HG02798 (cell line): Measurements from ENCODE around the gene SLC30A10.
"Not testable (repeated sequence)": the region's sequence is repeated elsewhere in the genome, so short reads cannot be mapped to it uniquely, and the experiment has no call there.

Experiments used
- ATAC-seq: cut with Tn5 transposase; IDR thresholded peaks from one replicate; pipeline ENCODE4 v1.9.1; 2021; ENCODE audit warnings: mild to moderate bottlenecking; ENCODE audit not compliant: unreplicated experiment, poor library complexity

The SLC30A10 gene

DNA sequence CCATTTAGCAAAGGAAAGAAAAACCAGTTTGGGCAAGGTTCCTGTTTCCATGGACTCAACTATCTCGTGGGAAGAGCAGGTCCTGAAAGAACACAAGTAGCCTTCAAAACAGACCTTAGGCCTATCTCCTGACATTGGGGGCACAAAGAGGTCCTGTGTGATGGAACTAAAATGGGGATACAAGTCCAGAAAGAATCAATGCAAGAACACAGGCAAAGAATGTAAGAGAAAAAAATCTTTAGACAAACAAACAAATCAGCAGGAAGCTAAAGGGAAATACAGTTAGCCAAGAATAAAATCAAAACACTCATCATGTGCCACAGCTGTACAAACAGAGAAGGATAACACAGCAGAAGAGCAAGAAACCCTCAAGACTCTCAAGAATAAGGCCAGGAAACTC, 28.2 kb downstream of the SLC30A10 start:
- no peak for ATAC-seq

DNA sequence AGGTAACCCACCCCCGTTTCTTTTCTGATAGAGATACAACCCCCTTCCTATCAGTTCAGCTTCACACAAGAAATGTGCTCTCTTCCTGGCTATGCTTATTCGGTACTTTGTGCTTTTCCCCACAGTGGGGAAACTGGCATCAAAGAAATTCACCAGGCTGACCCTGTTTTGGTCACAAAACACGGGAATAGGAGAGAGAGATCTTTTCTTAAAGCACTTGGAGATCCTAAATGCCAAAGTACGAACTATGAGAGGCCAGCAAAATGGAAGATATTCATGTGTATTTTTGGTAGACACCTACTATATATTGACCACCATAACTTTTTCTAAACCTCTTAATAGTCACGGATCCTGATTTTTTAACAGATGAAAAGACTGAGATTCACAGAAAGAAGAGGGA, 30.0 kb downstream of the SLC30A10 start:
- ATAC-seq, result no peak

DNA sequence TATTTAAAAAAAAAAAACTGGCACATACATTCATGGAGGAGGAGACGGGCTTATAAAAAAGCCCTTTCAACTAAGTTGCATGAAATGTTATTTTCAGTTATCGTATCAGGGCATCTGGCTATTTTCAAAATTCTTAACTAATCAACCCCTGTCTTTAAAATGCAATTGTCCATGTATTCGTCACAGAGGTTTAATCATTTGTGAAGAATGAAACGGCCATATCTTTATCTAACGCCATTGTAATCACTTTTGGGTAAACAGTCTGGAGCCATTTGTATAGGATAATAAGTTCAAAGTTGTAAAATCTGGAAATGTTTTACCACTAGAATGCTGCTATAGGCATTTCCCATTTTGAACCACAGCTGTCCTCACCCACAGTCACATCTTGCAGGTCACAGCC, 30.4 kb downstream of the SLC30A10 start:
- ATAC-seq, result no peak

DNA sequence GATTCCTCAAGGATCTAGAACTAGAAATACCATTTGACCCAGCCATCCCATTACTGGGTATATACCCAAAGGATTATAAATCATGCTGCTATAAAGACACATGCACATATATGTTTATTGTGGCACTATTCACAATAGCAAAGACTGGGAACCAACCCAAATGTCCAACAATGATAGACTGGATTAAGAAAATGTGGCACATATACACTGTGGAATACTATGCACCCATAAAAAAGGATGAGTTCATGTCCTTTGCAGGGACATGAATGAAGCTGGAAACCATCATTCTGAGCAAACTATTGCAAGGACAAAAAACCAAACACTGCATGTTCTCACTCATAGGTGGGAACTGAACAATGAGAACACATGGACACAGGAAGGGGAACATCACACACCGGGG, 36.1 kb downstream of the SLC30A10 start:
- ATAC-seq, result not testable (repeated sequence)

DNA sequence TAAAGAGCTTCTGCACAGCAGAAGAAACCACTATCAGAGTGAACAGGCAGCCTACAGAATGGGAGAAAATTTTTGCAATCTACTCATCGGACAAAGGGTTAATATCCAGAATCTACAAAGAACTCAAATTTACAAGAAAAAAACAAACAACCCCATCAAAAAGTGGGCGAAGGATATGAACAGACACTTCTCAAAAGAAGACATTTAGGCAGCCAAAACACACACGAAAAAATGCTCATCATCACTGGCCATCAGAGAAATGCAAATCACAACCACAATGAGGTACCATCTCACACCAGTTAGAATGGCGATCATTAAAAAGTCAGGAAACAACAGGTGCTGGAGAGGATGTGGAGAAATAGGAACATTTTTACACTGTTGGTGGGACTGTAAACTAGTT, 36.5 kb downstream of the SLC30A10 start:
- ATAC-seq, result not testable (repeated sequence)

DNA sequence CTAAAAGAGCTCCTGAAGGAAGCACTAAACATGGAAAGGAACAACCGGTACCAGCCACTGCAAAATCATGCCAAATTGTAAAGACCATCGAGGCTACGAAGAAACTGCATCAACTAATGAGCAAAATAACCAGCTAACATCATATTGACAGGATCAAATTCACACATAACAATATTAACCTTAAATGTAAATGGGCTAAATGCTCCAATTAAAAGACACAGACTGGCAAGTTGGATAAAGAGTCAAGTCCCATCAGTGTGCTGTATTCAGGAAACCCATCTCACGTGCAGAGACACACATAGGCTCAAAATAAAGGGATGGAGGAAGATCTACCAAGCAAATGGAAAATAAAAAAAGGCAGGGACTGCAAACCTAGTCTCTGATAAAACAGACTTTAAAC, 39.7 kb downstream of the SLC30A10 start:
- not testable (repeated sequence) for ATAC-seq

DNA sequence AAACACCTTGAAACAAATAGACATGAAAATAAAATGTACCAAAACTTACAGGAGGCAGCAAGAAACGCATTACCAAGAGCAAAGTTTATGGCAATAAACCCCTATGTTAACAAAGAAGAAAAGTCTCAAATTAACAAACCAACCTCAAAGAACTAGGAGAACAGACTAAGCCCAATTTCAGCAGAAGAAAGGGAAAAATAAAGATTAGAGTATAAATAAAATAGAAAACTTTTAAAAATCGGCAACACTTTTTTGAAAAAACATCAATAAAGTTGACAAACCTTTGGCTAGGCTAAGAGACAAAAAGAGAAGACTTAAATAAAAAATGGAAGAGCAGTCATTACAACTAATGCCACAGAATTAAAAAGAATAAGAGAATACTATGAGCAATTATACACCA, 42.7 kb downstream of the SLC30A10 start:
- ATAC-seq, result no peak

DNA sequence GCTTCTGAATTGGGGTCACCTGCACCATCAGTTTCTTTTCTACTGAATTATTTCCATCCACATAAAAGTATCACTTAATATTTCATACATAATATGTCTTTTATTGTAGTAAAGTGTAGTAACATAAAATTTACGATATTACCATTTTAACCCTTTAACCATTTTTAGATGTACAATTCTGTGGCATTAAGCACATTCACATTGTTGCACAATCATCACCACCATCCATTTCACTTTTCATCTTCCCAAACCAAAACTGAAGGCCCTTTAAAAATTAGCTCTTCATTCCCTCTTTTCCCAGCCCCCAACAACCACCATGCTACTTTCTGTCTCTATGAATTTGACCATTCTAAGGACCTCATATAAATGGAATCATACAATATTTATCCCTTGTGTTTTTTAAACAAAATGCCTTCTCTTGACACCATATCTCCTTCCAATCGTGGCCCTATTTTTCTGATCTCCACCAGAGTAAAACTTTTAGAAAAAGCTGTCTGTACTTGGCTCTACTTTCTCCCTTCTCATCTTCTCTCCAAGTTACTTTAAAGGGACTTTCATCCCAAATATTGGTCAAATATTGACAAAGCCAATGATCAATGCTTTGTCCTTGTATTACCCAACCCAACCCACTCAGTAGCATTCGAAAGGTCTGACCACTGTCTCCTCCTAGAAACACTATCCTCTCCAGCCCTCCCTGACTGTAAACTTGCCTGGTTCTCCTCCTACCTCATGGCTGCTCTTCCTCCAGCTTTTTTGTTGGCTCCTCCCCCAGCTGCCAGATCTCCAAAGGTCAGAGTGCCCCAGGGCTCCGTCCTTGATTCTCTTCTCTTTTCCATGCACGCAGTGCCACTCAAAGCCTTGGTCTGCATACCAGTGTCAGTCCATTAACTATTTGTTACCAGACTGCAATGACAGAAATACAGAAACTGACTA, 44.7 kb downstream of the SLC30A10 start:
- ATAC-seq, result no peak

DNA sequence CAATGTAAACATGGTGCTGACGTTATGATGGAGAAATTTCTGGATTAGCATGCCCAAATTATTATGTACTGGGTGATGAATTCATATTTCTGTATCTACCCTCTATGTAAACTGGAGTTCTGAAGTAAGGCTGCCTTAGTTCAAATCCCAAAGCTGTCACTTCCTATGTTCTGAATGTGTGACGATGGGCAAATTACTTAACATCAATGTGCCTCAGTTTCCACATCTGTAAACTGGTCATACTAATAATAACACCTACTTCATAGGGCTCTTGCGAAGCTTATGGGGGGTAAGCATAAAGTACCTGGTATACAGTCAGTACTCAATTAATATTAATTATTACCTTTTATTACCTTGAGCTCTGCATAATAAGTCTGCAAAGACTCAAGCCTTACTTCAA, 45.6 kb downstream of the SLC30A10 start:
- ATAC-seq, result no peak

DNA sequence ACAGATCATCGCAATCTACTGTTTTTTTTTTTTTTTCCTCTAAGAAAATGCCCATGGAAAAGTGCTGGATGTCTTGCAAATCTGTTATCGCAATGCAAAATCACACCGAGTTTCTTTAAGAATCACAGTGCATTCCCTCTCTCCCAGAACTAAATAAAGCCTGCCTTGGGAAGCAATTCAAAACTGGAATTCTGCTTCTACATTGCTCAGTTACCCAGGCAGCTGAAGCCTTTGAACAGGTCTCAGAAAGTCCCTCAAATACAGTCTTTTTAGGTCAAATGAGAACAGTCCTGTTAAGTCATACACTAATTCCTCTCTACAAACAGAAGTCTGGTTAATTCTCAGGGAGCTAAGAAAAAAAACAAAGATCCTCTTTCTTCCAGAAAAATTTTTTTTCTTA, 46.3 kb downstream of the SLC30A10 start:
- no peak for ATAC-seq

DNA sequence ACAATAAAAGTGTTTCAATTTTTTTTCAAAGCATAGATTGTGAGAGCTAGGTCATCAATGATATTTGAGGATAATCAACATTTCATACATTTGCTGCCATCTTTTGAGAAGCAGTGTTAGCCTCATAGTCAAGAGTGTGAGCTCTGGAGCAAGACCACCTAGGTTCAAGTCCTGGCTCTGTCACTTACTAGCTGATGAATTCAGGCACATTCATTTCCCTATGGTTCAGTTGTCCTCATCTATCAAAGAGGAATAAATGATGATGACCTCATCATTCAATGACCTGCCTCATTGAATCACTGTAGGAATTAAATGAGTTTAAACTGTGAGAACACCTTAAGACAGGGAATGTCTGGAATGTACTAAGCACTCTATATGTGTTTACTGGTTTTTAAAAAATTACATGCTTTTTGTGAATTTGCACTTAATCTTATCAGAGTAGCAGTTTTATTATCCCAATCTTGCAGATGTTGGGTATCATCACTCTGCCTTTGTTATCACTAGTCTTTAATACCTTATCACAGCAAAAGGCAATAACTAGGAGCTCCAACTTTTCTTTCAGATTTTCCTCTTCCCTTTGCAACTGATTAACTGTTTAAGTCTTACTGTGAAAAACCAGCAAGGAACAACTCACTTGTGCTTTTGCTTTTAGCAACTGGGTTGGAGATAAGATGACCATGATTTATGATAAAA, 47.4 kb downstream of the SLC30A10 start:
- ATAC-seq, result no peak

DNA sequence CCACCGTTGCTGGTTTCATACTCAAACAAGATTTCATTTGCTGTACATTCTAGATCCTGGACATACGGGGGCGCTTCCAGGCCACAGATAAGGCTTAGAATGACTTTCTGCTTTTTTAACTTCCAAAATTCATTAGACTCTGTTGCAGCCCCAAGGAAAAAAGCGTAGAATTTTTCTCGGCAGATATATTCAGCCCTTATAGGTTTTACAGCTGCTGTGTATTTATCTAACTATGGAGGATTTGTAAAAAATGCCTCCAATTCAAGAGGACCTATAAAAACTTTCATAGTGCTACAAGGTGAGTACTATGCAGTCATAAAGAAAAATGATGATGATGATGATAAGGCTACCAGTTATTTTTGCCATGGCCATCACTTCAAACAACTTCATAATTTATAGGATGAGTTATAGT, 51.6 kb downstream of the SLC30A10 start:
- ATAC-seq, result no peak

DNA sequence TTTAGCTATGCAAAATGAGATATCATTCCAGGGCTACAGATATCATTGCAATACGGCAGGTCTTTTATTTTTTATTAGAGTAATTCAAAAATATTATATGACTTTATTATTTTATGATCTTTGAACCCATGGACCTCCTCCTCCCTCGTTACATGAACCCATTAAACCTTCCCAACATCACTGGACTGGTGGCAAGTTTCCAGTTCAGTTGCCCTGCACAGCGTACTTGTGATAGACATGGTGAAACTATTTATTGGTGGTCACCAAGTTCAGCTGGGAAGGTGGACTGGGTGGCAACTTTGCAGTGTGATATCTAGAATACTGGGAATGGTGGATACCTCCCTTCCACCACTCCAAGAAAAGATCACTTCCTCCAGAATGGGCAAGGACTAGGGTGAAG, 52.5 kb downstream of the SLC30A10 start:
- ATAC-seq, result no peak

DNA sequence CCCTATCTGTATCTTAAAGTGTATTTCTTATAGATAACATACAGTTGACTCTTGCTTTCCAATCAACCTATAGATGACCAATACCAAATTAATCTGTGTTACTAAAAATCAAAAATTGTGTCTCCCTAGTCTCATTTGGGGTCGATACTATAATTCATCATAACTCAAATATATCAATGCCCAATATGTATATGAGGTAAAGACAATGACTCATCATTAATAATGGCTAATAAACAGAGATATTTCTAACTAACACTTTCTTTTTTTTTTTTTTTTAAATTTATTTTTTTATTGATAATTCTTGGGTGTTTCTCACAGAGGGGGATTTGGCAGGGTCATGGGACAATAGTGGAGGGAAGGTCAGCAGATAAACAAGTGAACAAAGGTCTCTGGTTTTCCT, 55.8 kb downstream of the SLC30A10 start:
- ATAC-seq, result not testable (repeated sequence)

DNA sequence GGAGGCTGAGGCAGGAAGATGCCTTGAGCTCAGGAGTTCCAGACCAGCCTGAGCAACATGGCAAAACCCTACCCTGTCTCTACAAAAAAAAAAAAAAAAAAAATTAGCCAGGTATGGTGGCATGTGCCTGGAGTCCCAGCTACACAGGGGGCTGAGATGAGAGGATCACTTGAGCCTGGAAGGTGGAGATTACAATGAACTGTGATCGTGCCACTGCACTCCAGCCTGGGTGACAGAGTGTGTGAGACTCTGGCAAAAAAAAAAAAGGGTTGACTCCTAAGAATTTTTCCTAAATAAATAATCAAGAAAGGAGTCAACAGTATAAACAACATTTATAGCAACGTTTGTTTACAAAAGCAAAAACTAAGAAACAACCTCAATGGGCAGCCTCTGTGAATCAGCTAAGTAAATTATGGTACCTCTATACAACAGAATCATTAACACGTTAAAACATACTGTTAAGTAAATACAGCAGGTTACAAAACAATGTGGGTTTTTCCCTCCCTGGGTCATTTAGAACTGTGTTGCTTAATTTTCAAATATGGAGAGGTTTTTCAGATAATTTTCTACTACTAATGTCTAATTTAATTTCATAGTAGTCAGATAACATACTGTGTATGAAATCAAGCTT, 56.8 kb downstream of the SLC30A10 start:
- no peak for ATAC-seq

DNA sequence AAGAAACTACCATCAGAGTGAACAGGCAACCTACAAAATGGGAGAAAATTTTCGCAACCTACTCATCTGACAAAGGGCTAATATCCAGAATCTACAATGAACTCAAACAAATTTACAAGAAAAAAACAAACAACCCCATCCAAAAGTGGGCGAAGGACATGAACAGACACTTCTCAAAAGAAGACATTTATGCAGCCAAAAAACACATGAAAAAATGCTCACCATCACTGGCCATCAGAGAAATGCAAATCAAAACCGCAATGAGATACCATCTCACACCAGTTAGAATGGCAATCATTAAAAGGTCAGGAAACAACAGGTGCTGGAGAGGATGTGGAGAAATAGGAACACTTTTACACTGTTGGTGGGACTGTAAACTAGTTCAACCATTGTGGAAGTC, 59.7 kb downstream of the SLC30A10 start:
- ATAC-seq, result not testable (repeated sequence)
